Lower lobe of right lung (tissue), 2 donors: ENCODE data around the gene HTATIP2. TPM values are rescaled to one million over a fixed set of nuclear protein-coding genes. Genes with fewer than 3 reads are reported as not detected.

ENCODE experiments used
- ATAC-seq, 2 donors: fragments of 200-7000 bp; cut with Tn5 transposase; one replicate each; pipeline ENCODE4 v1.9.1; 2020 to 2022; ENCODE audit warnings: mild to moderate bottlenecking in 2 of 2, moderate library complexity in 2 of 2
- DNase-seq: peaks from one replicate; pipeline ENCODE4 v3.0.0-alpha.2; 2020
- H3K27ac ChIP-seq: fragments of 200-600 bp; one replicate; pipeline ENCODE4 v1.8.0; 2022
- H3K27me3 ChIP-seq: fragments of 200-600 bp; one replicate; pipeline ENCODE4 v1.8.0; 2022; ENCODE audit warnings: low read depth
- H3K36me3 ChIP-seq: fragments of 200-600 bp; one replicate; pipeline ENCODE4 v1.8.0; 2022; ENCODE audit warnings: mild to moderate bottlenecking
- H3K4me1 ChIP-seq: fragments of 200-600 bp; one replicate; pipeline ENCODE4 v1.8.0; 2022
- H3K4me3 ChIP-seq: fragments of 200-600 bp; one replicate; pipeline ENCODE4 v1.8.0; 2022; ENCODE audit warnings: mild to moderate bottlenecking
- H3K9me3 ChIP-seq: fragments of 200-600 bp; one replicate; pipeline ENCODE4 v1.8.0; 2022
- CTCF ChIP-seq: fragments of 200-600 bp; IDR thresholded peaks from one replicate; pipeline ENCODE4 v1.8.0; 2022; ENCODE audit warnings: antibody characterized with exemption, mild to moderate bottlenecking
- intact Hi-C: fragments of 100-400 bp; cut with DNase I; formaldehyde crosslinking; loops from one replicate; pipeline ENCODE4 v1.11.0; 2022
- total RNA-seq: library from RNA; stranded (reverse); fragmentation: NEBNext Ultra II Directional; extraction: Animal tissue kit (Norgen Biotek cat#: 25700); gene quantifications from one replicate; pipeline ENCODE4 v1.2.1, GENCODE V29; 2021
- donor health status: DM: no; HTN: yes; CAD: no; lungs with severe emphysema.

The HTATIP2 gene
- total RNA-seq, 1 donor from 2014 or later = 54.4 TPM

DNA sequence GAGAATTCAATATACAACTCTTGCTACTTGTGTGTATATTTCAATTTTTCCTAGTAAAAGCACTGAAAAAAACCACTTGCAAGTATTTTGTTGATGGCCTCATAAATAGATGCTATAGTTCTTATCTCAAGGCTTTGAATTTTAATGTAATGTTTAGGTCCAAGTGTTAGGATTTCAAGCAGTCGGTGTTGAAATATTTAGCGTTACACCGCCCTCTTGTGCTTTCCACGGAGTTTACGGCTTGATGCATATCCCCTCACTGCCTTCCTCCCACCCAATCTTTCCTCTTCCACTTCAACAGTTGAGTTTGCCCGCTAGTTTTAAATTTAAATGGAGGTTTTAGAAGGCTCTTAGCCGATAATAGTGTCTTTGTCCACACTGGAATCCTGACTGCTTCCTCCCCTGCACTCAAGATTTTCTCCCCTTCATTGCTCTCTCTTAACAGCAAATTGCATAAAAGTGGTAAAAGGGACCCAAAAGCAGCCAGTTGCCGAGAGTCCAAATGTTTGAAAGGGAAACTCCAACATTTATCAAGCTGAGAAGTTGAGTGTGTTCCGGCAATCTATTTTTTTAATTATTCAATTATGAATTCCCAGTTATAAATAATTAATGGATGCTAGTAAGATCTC lies 25.9 kb upstream of the HTATIP2 start:
- ATAC-seq (no peak), DNase-seq (no peak)
- Histone ChIP-seq H3K36me3 (no peaks in the 10 kb centered on the region), H3K9me3 (no peaks in the 10 kb centered on the region), H3K4me1 (no peaks in the 10 kb centered on the region), H3K27ac (no peak overlapping the region), H3K4me3 (no peak overlapping the region), H3K27me3 (peaks cover 33% of the 10 kb centered on the region)
- peak; percentile 9 for TF ChIP-seq CTCF
- intact Hi-C loops = no loop called here

DNA sequence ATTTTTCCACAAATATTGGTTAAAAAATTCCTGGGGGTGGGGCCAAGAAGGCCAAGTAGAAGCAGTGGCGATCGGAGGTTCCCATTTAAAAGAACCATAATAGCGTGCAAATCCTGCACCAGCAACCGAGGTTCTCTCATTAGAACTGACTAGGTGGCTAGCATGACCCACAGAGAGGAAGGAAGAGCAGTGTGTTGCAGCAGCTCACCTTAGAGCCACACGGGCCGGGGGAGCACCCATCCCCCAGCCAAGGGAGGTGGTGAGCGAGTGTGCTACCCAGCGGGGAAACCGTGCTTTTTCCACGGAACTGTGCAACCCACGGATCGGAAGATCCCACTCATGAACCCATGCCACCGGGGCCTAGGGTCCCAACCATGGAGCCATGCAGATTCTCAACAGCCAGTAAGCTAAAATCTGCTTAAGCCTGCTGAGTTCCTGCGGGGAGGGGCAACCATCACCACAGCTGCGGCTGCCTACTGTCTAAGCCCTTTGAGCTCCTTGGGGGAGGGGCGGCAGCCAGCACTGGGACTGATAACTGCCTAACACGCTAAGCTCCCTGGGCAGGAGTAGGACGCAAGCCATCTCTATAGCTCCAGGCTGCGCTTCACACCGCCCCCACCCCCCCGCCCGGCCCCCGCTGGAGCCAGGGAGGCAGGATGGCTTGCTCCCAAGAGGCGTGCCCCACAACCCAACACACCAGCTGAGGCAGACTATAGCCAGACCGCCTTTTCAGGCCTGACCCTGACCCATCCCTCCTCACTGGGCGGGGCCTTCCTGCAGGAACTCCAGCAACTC lies 21.0 kb upstream of the HTATIP2 start:
- H3K4me1 ChIP-seq = no peaks in the 10 kb centered on the region
- H3K4me3 ChIP-seq = no peak overlapping the region
- no peak for TF ChIP-seq CTCF
- H3K9me3 ChIP-seq = no peaks in the 10 kb centered on the region
- no peaks in the 10 kb centered on the region for H3K36me3 ChIP-seq
- H3K27ac ChIP-seq = no peak overlapping the region
- peaks cover 28% of the 10 kb centered on the region for H3K27me3 ChIP-seq
- intact Hi-C loops = no loop called here
- DNase-seq (no peak), ATAC-seq (no peak)

DNA sequence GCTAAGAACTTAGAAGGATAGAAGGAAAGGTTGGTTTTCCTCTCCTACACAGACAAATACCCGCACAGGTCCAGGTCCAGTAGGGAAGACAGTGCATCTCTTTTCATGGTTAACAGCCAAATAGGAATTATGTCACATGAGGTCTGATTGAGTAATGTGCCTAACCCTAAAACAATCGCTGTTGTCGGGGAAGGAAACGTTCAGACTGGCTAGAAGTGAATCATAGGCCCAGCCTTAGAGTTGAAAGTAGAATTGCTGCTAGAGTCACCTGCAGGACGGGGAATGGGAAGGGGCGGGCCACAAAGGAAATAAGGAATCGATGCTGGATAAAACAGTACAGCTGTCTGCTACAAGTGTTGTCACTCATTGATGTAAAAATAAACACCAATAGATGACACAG lies 12.4 kb upstream of the HTATIP2 start:
- TF ChIP-seq CTCF = no peak
- intact Hi-C loops = no loop called here
- no peak for ATAC-seq

GRCh38 chr11:20351751-20352262 lies 11.7 kb upstream of the HTATIP2 start:
- intact Hi-C loops = no loop called here
- no peaks in the 10 kb centered on the region for H3K36me3 ChIP-seq
- H3K27ac ChIP-seq = no peak overlapping the region
- no peaks in the 10 kb centered on the region for H3K27me3 ChIP-seq
- H3K9me3 ChIP-seq = no peaks in the 10 kb centered on the region
- H3K4me3 ChIP-seq = no peak overlapping the region
- DNase-seq = no peak
- H3K4me1 ChIP-seq = no peaks in the 10 kb centered on the region
- no peak for TF ChIP-seq CTCF
- no peak for ATAC-seq

More for the DNA sequence above, 12.4 kb upstream of the HTATIP2 start:
- H3K27me3 ChIP-seq = no peaks in the 10 kb centered on the region
- no peak overlapping the region for H3K27ac ChIP-seq
- no peak overlapping the region for H3K4me3 ChIP-seq
- H3K4me1 ChIP-seq = no peaks in the 10 kb centered on the region
- H3K36me3 ChIP-seq = no peaks in the 10 kb centered on the region
- H3K9me3 ChIP-seq = no peaks in the 10 kb centered on the region
- no peak for DNase-seq

DNA sequence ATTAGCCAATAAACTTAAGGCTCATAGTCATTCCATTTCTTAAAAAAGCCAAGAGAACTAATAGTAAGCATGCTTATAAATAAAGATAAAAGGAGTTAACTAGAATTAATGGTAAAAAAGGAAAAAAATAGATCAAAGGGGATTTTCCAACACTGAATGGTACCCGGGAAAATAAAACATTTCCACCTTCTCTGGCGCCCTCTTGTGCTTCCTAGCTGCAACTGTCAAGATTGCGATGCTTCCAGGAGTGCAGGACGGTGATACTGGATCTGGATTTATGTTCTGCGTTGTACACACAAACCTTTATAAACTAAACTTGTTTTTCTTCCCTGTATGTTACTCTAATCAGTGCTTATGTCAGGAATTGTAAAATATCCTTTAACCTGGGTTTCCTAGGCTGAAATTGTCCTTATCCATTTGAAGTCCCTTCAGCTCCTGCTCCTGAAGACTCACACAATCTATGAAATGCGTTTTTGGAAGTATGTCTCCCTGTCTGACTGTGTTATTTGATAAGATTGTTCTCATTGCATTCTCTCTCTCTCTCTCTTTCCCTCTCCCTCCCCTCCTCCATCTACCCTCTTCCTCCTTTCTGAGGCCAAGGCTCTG lies 9.6 kb upstream of the HTATIP2 start:
- Histone ChIP-seq H3K4me3 (no peak overlapping the region), H3K27me3 (no peaks in the 10 kb centered on the region), H3K4me1 (no peaks in the 10 kb centered on the region), H3K36me3 (no peaks in the 10 kb centered on the region), H3K27ac (no peak overlapping the region), H3K9me3 (no peaks in the 10 kb centered on the region)
- peak; percentile 81 for TF ChIP-seq CTCF
- ATAC-seq (peak; percentile 57 to 83), DNase-seq (no peak)
- intact Hi-C loops = no loop called here
